IPS-NIHi11 (cell line): ENCODE results near the gene COX7B2.

Source experiments
- DNase-seq: peaks from one replicate; pipeline ENCODE4 v3.0.0; 2012; ENCODE audit warnings: mixed read lengths, low spot score

The COX7B2 gene, protein sequence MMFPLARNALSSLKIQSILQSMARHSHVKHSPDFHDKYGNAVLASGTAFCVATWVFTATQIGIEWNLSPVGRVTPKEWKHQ

DNA sequence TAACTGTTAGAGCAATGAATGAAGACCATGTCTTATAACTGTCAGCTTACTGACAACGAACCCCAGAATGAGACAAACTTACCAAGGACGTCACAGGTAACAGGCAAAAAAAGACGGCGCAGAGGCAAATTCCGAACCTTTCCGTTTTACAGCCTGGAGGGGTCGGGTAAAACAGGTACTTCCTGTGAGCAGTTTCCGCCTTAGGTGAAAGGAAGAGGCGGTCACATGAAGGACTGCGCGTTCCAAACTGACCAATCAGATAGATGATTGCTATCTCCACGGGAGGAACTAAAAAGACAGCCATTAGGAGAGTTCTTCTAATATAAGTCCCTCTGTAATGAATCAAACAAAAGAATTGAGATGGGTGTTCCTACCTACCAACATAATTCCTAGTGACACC lies at the start of gene COX7B2:
TSS of gene COX7B2 (minus strand) at position 168 of the 400 bp plus-strand sequence. CDS start 174,053 bp downstream, outside the sequence.
- DNase-seq = no peak

- no peak for DNase-seq
Observed at GRCh38 chr4:46956451-46956850, 47.4 kb upstream of the COX7B2 start.

DNA sequence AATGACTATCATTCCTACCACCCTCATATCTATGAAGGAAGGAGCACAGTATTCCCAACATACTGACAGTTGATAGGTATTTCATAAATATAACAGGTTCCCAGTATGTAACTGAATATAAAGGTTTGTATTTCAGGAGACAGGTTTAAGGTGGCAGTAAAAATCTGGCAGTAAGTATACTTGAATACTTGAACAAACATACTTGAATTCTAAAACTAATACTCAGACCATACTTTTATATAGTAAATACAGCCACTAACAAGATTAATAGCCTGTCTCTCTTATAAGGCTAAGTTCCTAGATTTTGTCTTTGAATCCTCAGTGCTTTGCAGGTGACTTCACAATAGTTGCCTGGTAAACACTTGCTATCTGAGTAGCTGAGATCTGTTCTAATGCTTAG lies 46.6 kb upstream of the COX7B2 start:
- DNase-seq = no peak

DNA sequence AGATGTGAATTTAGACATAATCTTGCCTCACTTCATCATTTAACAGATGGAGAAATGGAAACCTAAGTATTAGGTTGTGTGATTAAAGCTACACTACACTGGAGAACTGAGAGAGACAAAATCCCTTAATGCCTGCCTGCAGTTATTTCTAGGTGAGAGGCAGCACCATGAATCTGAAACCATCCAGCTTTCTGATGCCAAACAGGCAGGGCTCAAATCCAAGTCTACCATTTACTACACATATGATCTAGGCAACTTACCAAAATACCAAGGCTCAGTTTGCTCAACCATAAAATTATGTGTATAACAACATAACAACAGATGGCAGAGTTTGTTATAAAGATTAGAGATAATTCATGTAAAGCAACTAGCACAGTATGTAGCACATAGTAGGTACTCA lies 45.6 kb upstream of the COX7B2 start:
- DNase-seq = no peak

GRCh38 chr4:46953564-46953963 lies 44.5 kb upstream of the COX7B2 start:
- DNase-seq = no peak

DNA sequence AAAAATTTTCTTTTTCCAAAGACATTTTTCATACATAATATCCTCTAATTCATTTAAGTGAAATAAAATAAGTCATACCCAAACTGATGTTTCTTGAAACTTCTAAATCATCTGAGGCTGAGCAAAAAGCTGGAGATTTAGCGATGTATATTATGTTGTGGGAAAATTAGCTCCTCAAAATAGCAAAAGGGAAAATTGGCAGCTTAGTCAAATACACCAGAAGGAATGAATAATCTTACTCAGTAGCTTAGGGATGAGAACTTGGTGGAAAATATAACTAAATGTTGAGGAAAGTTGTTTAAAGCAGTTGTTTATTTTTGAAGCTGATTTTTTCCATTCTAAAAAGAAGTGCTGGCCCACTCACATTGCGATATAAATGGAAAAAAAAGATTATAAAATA lies 43.4 kb upstream of the COX7B2 start:
- DNase-seq = no peak

DNA sequence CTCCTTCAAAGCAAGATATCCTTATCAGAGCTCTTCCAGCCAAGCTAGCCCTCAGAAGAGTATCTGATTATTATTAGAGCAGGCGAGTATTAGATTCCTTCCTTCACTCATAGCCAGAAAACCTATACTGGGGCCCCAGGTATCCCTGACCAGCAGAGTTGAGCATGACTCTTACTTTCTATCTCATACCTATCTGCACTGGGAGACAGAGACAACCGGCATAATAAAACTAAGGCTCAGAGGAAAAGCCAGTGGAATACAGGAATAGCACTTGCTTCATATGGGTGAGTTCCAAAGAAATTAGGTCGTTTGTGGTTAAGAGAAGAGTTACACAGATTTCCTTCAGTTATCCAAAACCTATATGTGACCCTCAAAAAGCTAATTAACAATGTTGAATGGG lies 41.8 kb upstream of the COX7B2 start:
- DNase-seq = no peak

GRCh38 chr4:46949822-46950221 lies 40.8 kb upstream of the COX7B2 start:
- no peak for DNase-seq

GRCh38 chr4:46947541-46947940 lies 38.5 kb upstream of the COX7B2 start:
- DNase-seq = no peak

DNA sequence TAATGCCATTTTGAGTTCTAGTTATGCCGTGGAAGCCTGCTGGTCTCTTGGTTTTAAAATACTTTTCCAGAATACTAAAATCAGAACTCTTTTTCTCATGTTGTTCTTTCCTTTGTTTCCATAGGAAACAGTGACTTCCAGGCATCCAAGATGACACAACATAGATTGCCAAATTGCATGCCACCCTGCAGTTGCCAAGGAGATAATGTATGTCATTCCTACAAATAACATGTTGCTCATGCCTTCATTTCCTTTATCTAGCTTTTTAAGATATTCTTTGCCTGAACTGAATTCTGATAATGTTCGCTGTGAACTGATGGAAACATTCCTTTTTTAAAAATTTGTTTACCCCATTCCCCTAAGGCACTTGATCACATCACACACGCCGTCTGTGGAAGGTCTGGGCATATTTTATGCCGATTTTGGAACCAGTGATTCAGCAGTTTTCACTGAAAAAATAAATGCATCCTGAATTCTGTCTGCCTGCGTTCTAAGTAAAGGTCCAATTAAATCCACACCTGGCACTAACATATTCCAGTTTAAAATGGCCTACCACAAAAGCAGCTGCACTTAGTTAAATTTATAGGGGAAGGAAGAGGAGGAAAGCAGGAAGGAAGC lies 38.0 kb upstream of the COX7B2 start:
- DNase-seq = no peak

- DNase-seq = no peak
Observed at GRCh38 chr4:46945062-46945461, 36.0 kb upstream of the COX7B2 start.

DNA sequence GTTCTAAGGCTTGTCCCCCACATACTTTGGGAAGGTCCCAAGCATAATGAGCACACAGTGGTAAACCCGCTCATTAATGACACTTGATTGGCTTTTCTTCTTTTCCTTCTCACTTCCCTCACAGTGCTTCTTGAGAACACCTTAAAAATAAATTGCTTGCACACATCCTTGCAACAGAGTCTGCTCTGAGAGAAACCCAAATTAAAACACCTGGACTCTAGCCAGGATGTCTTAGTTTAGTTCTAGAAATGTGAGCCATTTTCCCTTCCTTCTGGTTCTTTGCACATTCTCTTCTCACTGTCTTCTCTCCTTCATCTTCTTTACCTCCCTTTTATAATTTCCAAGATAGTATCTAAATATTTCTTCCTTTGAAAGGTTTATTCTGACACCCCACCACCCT lies 35.3 kb upstream of the COX7B2 start:
- DNase-seq = no peak

- peak; percentile 4 for DNase-seq
Observed at GRCh38 chr4:46937493-46937892, 28.4 kb upstream of the COX7B2 start.

GRCh38 chr4:46934726-46935125 lies 25.7 kb upstream of the COX7B2 start:
- DNase-seq = no peak

DNA sequence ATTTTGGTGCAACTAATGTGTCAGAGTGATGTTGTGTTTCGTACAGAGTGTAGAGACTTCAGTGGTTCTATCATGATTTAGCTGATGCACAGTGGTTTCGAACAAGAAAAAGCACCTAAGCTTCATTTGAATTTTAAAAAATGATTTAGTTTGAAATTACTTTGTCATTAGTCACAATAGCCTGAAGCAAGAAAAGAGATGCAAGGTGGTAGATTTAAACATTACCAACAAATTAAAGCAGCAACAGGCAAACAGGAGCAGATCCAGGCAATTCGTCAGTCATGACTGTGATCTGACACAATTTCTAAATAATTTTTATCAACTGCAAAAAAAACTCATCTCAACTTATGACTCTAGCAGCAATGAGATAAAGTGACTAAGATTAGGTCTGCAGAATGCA lies 24.6 kb upstream of the COX7B2 start:
- no peak for DNase-seq

GRCh38 chr4:46931981-46932380 lies 22.9 kb upstream of the COX7B2 start:
- peak; percentile 43 for DNase-seq

DNA sequence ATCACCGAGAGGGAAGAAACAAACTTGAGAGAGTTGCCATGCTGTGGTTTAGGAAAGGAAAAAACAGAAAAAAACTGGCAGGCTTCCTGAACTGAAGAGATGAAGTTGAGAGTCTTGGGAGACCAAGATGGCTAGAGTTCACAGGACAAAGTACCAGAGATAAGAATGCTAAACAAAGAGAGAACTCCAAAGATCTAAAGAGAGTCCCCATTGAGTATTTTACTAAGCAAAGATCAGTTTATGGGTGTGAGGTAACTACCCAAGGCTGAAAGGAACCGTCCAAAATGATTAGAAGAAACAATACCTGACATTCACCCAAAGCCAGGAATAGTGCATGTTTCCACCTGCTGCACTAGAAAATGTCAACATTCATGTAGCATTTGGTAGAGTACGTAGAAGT lies 21.8 kb upstream of the COX7B2 start:
- DNase-seq = no peak

DNA sequence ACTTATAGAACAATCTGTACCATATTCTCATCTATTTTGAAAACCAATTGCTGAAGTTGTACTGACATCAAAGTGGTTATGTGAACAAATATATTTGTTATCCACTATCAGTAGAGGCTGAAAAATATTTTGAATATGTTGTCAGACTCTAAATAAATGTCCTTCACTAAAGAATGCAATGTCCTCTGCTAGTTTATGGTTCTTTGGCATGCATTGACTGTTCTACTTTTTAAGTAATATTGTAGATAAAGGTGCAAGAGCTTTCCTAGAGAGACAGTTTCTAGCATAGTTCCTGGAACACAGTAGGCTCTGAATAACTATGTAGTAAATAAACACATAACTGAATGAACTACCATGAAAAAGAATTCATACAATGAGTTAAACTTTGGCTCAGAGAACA lies 18.2 kb upstream of the COX7B2 start:
- no peak for DNase-seq

DNA sequence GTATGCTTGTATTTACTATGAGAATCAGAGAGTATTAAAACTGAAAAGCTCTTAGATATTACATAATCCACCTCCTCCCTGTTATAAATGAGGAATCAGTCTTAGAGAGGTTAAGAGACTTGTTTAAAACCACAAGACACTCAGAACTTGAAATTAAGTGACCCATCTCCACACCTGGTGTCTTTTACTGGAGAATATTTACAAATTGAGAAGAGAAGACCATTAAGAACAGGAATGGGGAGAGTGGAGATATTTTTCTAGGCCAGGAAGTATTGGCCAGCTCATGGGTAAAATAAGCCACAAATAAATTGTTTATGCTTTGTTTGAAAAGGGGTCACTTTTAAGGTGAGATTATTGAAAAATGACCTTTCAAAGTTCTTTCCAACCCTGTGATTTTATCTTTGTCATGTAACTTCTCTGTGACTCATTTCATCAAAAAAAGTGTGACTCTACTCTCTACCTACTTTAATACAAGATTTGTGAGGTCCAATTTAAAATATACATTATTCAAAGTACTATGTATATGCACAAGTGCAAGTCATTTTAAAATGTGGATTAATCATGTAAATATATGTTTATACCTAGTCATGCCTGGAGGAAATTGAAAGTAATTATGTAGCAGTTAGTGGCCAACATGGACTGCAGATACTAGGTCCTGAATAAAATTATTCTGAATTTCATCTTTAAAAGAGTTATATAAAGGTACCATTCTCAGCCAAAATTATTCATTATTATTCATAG lies 15.9 kb upstream of the COX7B2 start:
- no peak for DNase-seq

DNA sequence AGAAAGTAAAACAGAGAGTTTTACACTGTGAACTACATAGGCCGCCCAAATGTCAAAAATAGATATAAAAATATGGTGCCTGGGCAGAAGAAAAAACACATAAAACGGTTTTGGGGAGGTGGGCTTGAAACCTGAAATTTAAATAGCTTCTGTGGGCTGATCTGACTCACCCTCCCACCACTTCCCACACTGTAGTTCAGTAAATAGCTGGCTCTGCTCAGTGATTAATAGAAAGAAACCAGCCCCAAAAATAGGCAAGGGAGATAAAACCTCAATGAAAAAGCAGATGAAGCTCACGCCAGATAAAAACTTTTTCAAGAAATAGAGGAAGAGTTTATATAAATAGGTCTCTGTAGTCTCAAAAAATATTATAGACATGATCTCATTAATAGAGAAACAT lies 13.2 kb upstream of the COX7B2 start:
- DNase-seq = no peak

- DNase-seq = no peak
Observed at GRCh38 chr4:46908148-46908547, 897 bp downstream of the COX7B2 start.

- no peak for DNase-seq
Observed at GRCh38 chr4:46900082-46900481, 9.0 kb downstream of the COX7B2 start.

DNA sequence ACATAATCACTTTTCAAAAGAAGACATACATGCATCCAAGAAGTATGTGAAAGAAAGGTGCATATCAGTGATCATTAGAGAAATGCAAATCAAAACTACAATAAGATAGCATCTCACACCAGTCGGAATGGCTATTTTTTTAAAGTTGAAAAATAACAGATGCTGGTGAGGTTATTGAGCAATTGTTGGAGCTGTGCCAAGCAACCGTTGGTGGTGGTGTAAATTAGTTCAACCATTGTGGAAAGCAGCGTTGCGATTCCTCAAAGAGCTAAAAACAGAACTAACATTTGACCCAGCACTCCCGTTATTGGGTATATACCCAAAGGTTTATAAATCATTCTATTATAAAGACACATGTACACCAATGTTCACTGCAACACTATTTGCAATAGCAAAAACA lies 14.2 kb downstream of the COX7B2 start:
- no peak for DNase-seq

DNA sequence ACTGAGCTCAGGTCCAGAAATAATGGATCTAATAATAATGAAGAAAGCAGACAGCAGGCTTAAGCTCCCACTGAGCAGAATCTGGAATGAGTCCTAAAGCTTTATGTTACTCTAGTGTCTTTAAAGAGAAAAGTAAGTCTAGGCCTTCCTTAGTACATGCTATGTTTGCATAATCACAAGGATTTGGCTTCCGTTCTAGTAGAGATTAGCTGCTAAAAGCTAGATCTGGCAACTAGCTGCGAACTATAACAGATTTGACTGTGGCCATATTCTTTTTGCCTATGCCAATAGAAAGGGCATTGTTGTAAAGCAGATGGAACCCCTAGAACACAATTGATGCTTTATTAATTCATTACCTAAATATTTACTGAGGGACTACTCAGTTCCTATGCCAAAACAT lies 19.0 kb downstream of the COX7B2 start:
- no peak for DNase-seq
